Choroid plexus epithelial cell (primary cell): ENCODE results near the gene CCHCR1.
"Not testable (repeated sequence)": the region's sequence is repeated elsewhere in the genome, so short reads cannot be mapped to it uniquely, and the experiment has no call there.

ENCODE experiments used
- DNase-seq: peaks from one replicate; pipeline ENCODE4 v3.0.0-alpha.2; 2010; ENCODE audit warnings: low read depth
- H3K4me3 ChIP-seq: 2 replicates; pipeline ENCODE4 v1.5.1; 2011; ENCODE audit warnings: low read depth, mild to moderate bottlenecking, control low read depth, low read length, moderate library complexity
- CTCF ChIP-seq: conservative IDR thresholded peaks from 2 replicates; pipeline ENCODE4 v1.5.1; 2011; ENCODE audit warnings: low read depth, mild to moderate bottlenecking, control low read depth, inconsistent platforms, low read length, moderate library complexity

The CCHCR1 gene

GRCh38 chr6:31170987-31171671 lies 13.5 kb upstream of the CCHCR1 start:
- TF ChIP-seq CTCF: no peak
- DNase-seq: no peak
- H3K4me3 ChIP-seq: no peak overlapping the region

DNA sequence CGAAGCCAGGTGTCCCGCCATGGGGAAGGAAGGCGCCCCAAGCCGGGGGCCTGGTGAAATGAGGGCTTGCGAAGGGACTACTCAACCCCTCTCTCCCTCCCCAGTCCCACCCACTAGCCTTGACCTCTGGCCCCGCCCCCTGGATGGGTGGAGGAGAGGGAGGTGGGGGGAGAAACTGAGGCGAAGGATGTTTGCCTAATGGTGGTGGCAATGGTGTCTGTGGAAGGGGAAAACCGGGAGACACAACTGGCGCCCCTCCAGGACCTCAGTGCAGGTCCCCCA lies 12.9 kb upstream of the CCHCR1 start, which contains the start of gene POU5F1:
Gene POU5F1 (minus strand): TSS at position 83 of the 282 bp plus-strand sequence. CDS start 62 bp downstream, at position 21.
- no peak within 1 kb of the TSS for H3K4me3 ChIP-seq
- TF ChIP-seq CTCF: no peak

GRCh38 chr6:31169858-31170599 lies 12.4 kb upstream of the CCHCR1 start:
- H3K4me3 ChIP-seq, DNase-seq: not testable (repeated sequence)

More for the DNA sequence above, 12.9 kb upstream of the CCHCR1 start, which contains the start of gene POU5F1:
- no peak for DNase-seq

- no peak for TF ChIP-seq CTCF
- no peak for DNase-seq
- no peak overlapping the region for H3K4me3 ChIP-seq
Observed at GRCh38 chr6:31169123-31169857, 11.7 kb upstream of the CCHCR1 start.

- H3K4me3 ChIP-seq: no peak overlapping the region
- no peak for DNase-seq
- no peak for TF ChIP-seq CTCF
Observed at GRCh38 chr6:31168606-31169005, 11.0 kb upstream of the CCHCR1 start.

DNA sequence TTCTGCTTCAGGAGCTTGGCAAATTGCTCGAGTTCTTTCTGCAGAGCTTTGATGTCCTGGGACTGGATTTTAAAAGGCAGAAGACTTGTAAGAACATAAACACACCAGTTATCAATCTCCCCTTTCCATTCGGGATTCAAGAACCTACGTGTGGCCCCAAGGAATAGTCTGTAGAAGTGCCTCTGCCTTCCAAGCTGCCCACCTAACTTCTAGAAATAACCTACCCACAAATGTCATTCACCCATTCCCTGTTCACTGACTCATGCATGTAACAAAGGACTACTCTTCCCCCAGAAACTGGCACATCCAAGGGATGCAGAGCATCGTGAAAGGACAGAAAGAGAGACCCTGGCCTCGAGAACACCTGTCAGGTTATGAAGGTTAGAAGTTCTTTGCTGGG lies 8.4 kb upstream of the CCHCR1 start:
- DNase-seq: no peak
- no peak for TF ChIP-seq CTCF
- no peak overlapping the region for H3K4me3 ChIP-seq

DNA sequence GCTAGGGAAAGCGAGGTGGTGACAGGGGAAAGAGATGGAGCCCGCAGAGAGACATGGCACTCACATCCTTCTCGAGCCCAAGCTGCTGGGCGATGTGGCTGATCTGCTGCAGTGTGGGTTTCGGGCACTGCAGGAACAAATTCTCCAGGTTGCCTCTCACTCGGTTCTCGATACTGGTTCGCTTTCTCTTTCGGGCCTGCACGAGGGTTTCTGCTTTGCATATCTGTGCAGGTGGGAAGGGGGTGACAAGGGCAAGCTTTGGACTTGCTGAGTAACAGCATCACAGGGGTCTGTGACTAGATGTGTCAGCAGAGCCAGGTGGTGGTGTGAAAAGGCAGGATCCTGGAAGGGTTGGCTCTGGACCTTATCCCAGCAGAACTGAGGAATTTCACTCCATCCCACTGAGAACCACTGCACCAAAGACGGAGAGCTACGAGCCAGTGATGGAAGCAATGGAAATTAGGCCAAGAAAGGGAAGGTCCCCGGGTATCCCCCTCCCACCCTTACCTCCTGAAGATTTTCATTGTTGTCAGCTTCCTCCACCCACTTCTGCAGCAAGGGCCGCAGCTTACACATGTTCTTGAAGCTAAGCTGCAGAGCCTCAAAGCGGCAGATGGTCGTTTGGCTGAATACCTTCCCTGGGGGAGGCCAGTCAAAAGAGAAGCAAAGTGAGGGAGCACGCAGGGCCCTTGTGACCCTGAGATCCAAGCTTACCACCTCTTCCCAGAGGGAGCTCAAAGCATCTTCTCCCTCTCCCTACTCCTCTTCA lies 7.6 kb upstream of the CCHCR1 start:
- H3K4me3 ChIP-seq, DNase-seq: not testable (repeated sequence)

GRCh38 chr6:31164475-31165063 lies 7.0 kb upstream of the CCHCR1 start:
- H3K4me3 ChIP-seq, DNase-seq: not testable (repeated sequence)
